ENCODE results near the gene ZMYND8.
"Not testable (repeated sequence)": the region's sequence is repeated elsewhere in the genome, so short reads cannot be mapped to it uniquely, and the experiment has no call there.

The ZMYND8 gene

GRCh38 chr20:47377122-47377722, 20.7 kb upstream of the ZMYND8 start:
- no peak for TF ChIP-seq CTCF (conservative IDR thresholded peaks at IDR 0.05; ENCODE audit: low read depth, low read length)
- DNase-seq (ENCODE audit: low read depth): no peak
- H3K4me3 ChIP-seq (ENCODE audit: low read length): no peak overlapping the region

- not testable (repeated sequence) for DNase-seq (ENCODE audit: low read depth); H3K4me3 ChIP-seq (ENCODE audit: low read length)
These were observed 19.7 kb upstream of the ZMYND8 start for GRCh38 chr20:47376096-47376643.

GRCh38 chr20:47374121-47374520, 17.6 kb upstream of the ZMYND8 start:
- not testable (repeated sequence) for H3K4me3 ChIP-seq (ENCODE audit: low read length); DNase-seq (ENCODE audit: low read depth)

- no peak overlapping the region for H3K4me3 ChIP-seq (ENCODE audit: low read length)
- no peak for DNase-seq (ENCODE audit: low read depth)
- no peak for TF ChIP-seq CTCF (conservative IDR thresholded peaks at IDR 0.05; ENCODE audit: low read depth, low read length)
These were observed 16.8 kb upstream of the ZMYND8 start for GRCh38 chr20:47373206-47373733.

- no peak for TF ChIP-seq CTCF (conservative IDR thresholded peaks at IDR 0.05; ENCODE audit: low read depth, low read length)
- no peak for DNase-seq (ENCODE audit: low read depth)
These were observed 14.6 kb upstream of the ZMYND8 start for GRCh38 chr20:47370850-47371782.

GRCh38 chr20:47370214-47370613, 13.7 kb upstream of the ZMYND8 start:
- H3K4me3 ChIP-seq (ENCODE audit: low read length): no peak overlapping the region
- no peak for DNase-seq (ENCODE audit: low read depth)
- TF ChIP-seq CTCF (conservative IDR thresholded peaks at IDR 0.05; ENCODE audit: low read depth, low read length): no peak

More at GRCh38 chr20:47370850-47371782, 14.6 kb upstream of the ZMYND8 start:
- H3K4me3 ChIP-seq (ENCODE audit: low read length): no peak overlapping the region

GRCh38 chr20:47368301-47368700, 11.8 kb upstream of the ZMYND8 start:
- no peak for DNase-seq (ENCODE audit: low read depth)
- no peak for TF ChIP-seq CTCF (conservative IDR thresholded peaks at IDR 0.05; ENCODE audit: low read depth, low read length)
- H3K4me3 ChIP-seq (ENCODE audit: low read length): no peak overlapping the region

- DNase-seq (ENCODE audit: low read depth); H3K4me3 ChIP-seq (ENCODE audit: low read length): not testable (repeated sequence)
These were observed 9.8 kb upstream of the ZMYND8 start for GRCh38 chr20:47366301-47366700.
